ENCODE measurements around the gene TMPRSS6.
"Not testable (repeated sequence)": the region's sequence is repeated elsewhere in the genome, so short reads cannot be mapped to it uniquely, and the experiment has no call there.

The TMPRSS6 gene

GRCh38 chr22:37082251-37082873 lies 27.2 kb downstream of the TMPRSS6 start:
- peaks cover 4 to 5% of the 10 kb centered on the region in 2 donors for H3K27me3 ChIP-seq (ENCODE audit: control insufficient read depth in 1 of 2, insufficient read depth in 2 of 2, low read length in 2 of 2)
- H3K9ac ChIP-seq (ENCODE audit: low read length): no peak overlapping the region
- no peaks in the 10 kb centered on the region for H3K4me1 ChIP-seq (ENCODE audit: insufficient read depth, low read length)
- no peaks in the 10 kb centered on the region for H3K9me3 ChIP-seq (ENCODE audit: low read length)
- H3K36me3 ChIP-seq (ENCODE audit: insufficient read depth, low read length): no peaks in the 10 kb centered on the region
- H3K4me3 ChIP-seq (ENCODE audit: low read depth in 1 of 2, low read length in 2 of 2): no peak overlapping the region
- H3K27ac ChIP-seq (ENCODE audit: low read depth, low read length): no peak overlapping the region

DNA sequence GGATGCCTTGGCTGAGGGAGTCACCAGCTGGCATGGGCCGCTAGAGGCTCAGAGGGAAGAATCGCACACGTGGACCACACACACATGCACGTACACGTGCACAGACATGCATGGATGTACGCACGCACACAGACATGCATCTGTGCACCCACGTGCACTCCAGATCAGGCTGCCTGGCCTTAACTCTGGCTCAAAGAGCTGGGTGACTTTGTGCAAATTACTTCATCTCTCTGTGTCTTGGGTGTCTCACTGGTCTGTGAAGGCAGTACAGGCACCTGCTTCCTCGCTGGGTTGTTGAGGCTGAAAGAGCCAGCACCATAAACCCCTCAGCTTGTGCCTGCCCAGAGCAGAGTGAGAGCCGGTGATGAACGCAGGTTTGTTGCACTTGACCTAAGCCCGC lies 28.7 kb downstream of the TMPRSS6 start:
- Histone ChIP-seq H3K9me3 (ENCODE audit: low read length) (no peaks in the 10 kb centered on the region), H3K27me3 (ENCODE audit: control insufficient read depth in 1 of 2, insufficient read depth in 2 of 2, low read length in 2 of 2) (peaks cover 4 to 12% of the 10 kb centered on the region in 2 donors)

DNA sequence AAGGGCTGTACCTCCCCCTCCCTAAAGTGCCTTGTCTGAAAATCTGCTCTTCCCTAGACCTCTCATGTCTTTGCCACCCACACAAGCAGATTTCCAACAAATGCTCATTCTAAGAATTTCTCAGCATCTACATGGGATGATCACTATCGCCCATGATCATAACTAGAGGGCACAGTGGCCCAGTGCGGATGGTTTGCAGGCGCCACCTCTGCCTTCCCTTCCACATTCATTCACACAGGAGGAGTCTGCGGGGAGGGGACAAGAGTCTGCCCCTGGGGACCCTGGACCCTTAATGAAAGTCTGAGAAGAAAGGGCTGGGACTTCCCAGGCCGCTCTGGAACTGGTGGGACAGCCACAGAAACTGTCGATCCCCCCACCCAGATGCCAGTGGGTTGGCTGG lies 29.1 kb downstream of the TMPRSS6 start:
- no peaks in the 10 kb centered on the region for H3K36me3 ChIP-seq (ENCODE audit: insufficient read depth, low read length)
- H3K27me3 ChIP-seq (ENCODE audit: control insufficient read depth in 1 of 2, insufficient read depth in 2 of 2, low read length in 2 of 2): peaks cover 4 to 12% of the 10 kb centered on the region in 2 donors
- H3K4me1 ChIP-seq (ENCODE audit: insufficient read depth, low read length): no peaks in the 10 kb centered on the region
- no peak overlapping the region for H3K9ac ChIP-seq (ENCODE audit: low read length)
- no peak overlapping the region for H3K27ac ChIP-seq (ENCODE audit: low read depth, low read length)
- H3K9me3 ChIP-seq (ENCODE audit: low read length): no peaks in the 10 kb centered on the region
- H3K4me3 ChIP-seq (ENCODE audit: low read depth in 1 of 2, low read length in 2 of 2): no peak overlapping the region

More for the DNA sequence above, 28.7 kb downstream of the TMPRSS6 start:
- H3K9ac ChIP-seq (ENCODE audit: low read length): no peak overlapping the region
- no peaks in the 10 kb centered on the region for H3K4me1 ChIP-seq (ENCODE audit: insufficient read depth, low read length)
- H3K36me3 ChIP-seq (ENCODE audit: insufficient read depth, low read length): no peaks in the 10 kb centered on the region
- no peak overlapping the region for H3K4me3 ChIP-seq (ENCODE audit: low read depth in 1 of 2, low read length in 2 of 2)
- no peak overlapping the region for H3K27ac ChIP-seq (ENCODE audit: low read depth, low read length)

DNA sequence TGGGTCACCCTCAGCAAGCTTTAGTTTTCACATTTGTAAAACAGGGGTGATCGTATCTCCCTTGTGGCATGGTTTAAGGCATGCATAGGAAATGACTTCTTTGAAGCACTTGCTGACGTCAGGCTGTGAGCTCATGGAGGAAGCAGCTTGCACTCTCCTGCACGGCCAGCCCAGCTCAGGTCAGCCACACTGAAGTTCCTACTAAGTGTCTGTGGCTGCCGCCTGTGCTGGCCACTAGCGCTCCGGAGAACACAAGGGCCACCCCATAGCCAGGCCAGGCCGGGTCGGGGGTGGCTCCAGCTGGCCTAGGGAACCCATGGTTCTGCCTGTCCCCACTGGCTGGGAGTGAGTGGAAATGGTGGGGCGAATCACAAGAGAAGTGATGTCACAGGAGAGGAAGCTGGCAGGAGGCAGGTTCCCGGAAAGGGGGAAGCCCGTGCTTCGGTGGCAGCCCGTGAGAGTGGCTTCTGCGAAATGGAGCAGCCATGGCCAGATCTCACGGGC lies 29.8 kb downstream of the TMPRSS6 start:
- H3K27ac ChIP-seq (ENCODE audit: low read depth, low read length): no peak overlapping the region
- no peak overlapping the region for H3K4me3 ChIP-seq (ENCODE audit: low read depth in 1 of 2, low read length in 2 of 2)
- H3K36me3 ChIP-seq (ENCODE audit: insufficient read depth, low read length): no peaks in the 10 kb centered on the region
- no peaks in the 10 kb centered on the region for H3K4me1 ChIP-seq (ENCODE audit: insufficient read depth, low read length)
- no peaks in the 10 kb centered on the region for H3K9me3 ChIP-seq (ENCODE audit: low read length)
- H3K9ac ChIP-seq (ENCODE audit: low read length): no peak overlapping the region
- H3K27me3 ChIP-seq (ENCODE audit: control insufficient read depth in 1 of 2, insufficient read depth in 2 of 2, low read length in 2 of 2): peaks cover 4 to 12% of the 10 kb centered on the region in 2 donors

DNA sequence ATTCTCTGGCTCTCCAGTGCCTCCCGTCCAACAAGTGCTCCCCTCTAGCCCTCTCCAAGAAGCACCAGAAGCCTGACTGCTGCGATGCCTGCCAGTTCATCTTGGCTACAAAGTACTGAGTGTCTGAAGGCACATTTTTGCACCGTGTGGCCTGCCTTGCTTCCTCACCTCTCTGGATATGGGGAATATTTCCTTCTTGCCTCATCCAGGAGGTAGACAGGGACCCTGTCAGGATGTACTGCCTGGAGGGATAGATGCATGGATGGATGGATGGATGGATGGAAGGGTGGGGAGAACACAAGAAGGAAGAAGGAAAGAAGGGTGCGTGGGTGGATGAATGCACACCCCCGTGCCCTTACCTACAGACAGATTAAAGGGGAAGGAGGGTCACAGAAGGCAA lies 30.4 kb downstream of the TMPRSS6 start:
- Histone ChIP-seq H3K36me3 (ENCODE audit: insufficient read depth, low read length) (no peaks in the 10 kb centered on the region), H3K4me3 (ENCODE audit: low read depth in 1 of 2, low read length in 2 of 2) (no peak overlapping the region), H3K9me3 (ENCODE audit: low read length) (no peaks in the 10 kb centered on the region), H3K9ac (ENCODE audit: low read length) (no peak overlapping the region), H3K4me1 (ENCODE audit: insufficient read depth, low read length) (no peaks in the 10 kb centered on the region), H3K27ac (ENCODE audit: low read depth, low read length) (no peak overlapping the region), H3K27me3 (ENCODE audit: control insufficient read depth in 1 of 2, insufficient read depth in 2 of 2, low read length in 2 of 2) (peaks cover 4 to 12% of the 10 kb centered on the region in 2 donors)

- Histone ChIP-seq H3K9ac (ENCODE audit: low read length) (no peak overlapping the region), H3K9me3 (ENCODE audit: low read length) (no peaks in the 10 kb centered on the region), H3K36me3 (ENCODE audit: insufficient read depth, low read length) (no peaks in the 10 kb centered on the region), H3K27ac (ENCODE audit: low read depth, low read length) (no peak overlapping the region), H3K4me3 (ENCODE audit: low read depth in 1 of 2, low read length in 2 of 2) (no peak overlapping the region), H3K27me3 (ENCODE audit: control insufficient read depth in 1 of 2, insufficient read depth in 2 of 2, low read length in 2 of 2) (peaks cover 4 to 12% of the 10 kb centered on the region in 2 donors), H3K4me1 (ENCODE audit: insufficient read depth, low read length) (no peaks in the 10 kb centered on the region)
Observed at GRCh38 chr22:37077802-37078448, 31.6 kb downstream of the TMPRSS6 start.

GRCh38 chr22:37075822-37076433 lies 33.6 kb downstream of the TMPRSS6 start:
- Histone ChIP-seq H3K27me3 (ENCODE audit: control insufficient read depth in 1 of 2, insufficient read depth in 2 of 2, low read length in 2 of 2) (peaks cover 4 to 21% of the 10 kb centered on the region in 2 donors), H3K27ac (ENCODE audit: low read depth, low read length) (no peak overlapping the region)

DNA sequence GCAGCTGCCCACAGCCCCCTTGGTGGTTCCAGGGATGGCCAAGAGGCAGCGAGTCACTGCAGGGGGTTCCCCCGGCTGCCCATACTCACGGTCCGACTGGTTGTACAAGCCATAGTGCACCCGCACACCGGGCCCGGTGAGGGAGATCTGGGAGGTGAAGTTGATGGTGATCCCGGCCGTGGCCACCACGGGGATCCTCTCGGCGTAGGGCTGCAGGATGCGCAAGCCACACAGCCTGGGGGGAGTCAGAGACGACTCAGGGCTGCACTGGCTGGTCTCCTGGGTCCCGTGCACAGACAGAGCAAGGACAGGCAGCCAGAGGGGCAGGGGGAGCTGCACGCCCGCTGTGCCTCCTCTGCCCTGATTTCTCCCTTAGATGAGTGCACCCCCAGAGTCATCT lies 34.5 kb downstream of the TMPRSS6 start:
- H3K9ac ChIP-seq (ENCODE audit: low read length): no peak overlapping the region
- peaks cover 8 to 30% of the 10 kb centered on the region in 2 donors for H3K27me3 ChIP-seq (ENCODE audit: control insufficient read depth in 1 of 2, insufficient read depth in 2 of 2, low read length in 2 of 2)
- no peak overlapping the region for H3K4me3 ChIP-seq (ENCODE audit: low read depth in 1 of 2, low read length in 2 of 2)
- no peaks in the 10 kb centered on the region for H3K4me1 ChIP-seq (ENCODE audit: insufficient read depth, low read length)
- H3K9me3 ChIP-seq (ENCODE audit: low read length): no peaks in the 10 kb centered on the region
- no peak overlapping the region for H3K27ac ChIP-seq (ENCODE audit: low read depth, low read length)
- H3K36me3 ChIP-seq (ENCODE audit: insufficient read depth, low read length): no peaks in the 10 kb centered on the region

More at GRCh38 chr22:37075822-37076433, 33.6 kb downstream of the TMPRSS6 start:
- no peak overlapping the region for H3K9ac ChIP-seq (ENCODE audit: low read length)
- H3K9me3 ChIP-seq (ENCODE audit: low read length): no peaks in the 10 kb centered on the region
- no peak overlapping the region for H3K4me3 ChIP-seq (ENCODE audit: low read depth in 1 of 2, low read length in 2 of 2)
- no peaks in the 10 kb centered on the region for H3K36me3 ChIP-seq (ENCODE audit: insufficient read depth, low read length)
- H3K4me1 ChIP-seq (ENCODE audit: insufficient read depth, low read length): no peaks in the 10 kb centered on the region

- peaks cover 13 to 35% of the 10 kb centered on the region in 2 donors for H3K27me3 ChIP-seq (ENCODE audit: control insufficient read depth in 1 of 2, insufficient read depth in 2 of 2, low read length in 2 of 2)
- no peak overlapping the region for H3K4me3 ChIP-seq (ENCODE audit: low read depth in 1 of 2, low read length in 2 of 2)
- H3K9me3 ChIP-seq (ENCODE audit: low read length): no peaks in the 10 kb centered on the region
- H3K9ac ChIP-seq (ENCODE audit: low read length): no peak overlapping the region
- H3K27ac ChIP-seq (ENCODE audit: low read depth, low read length): no peak overlapping the region
- no peaks in the 10 kb centered on the region for H3K36me3 ChIP-seq (ENCODE audit: insufficient read depth, low read length)
- no peaks in the 10 kb centered on the region for H3K4me1 ChIP-seq (ENCODE audit: insufficient read depth, low read length)
Observed at GRCh38 chr22:37074537-37074936, 35.0 kb downstream of the TMPRSS6 start.

DNA sequence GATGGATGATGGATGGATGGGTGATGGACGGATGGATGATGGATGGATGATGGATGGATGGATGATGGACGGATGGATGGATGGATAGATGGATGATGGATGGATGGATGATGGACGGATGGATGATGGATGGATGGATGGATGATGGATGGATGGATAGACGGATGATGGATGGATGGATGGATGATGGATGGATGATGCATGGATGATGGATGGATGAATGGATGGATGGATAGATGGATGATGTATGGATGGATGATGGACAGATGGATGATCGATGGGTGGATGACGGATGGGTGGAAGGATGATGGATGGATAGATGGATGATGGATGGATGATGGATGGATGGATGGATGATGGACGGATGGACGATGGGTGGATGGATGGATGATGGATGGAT lies 36.8 kb downstream of the TMPRSS6 start:
- H3K4me1 ChIP-seq (ENCODE audit: insufficient read depth, low read length): no peaks in the 10 kb centered on the region
- H3K36me3 ChIP-seq (ENCODE audit: insufficient read depth, low read length): no peaks in the 10 kb centered on the region
- H3K9me3 ChIP-seq (ENCODE audit: low read length): no peaks in the 10 kb centered on the region
- no peak overlapping the region for H3K9ac ChIP-seq (ENCODE audit: low read length)
- H3K4me3 ChIP-seq (ENCODE audit: low read depth in 1 of 2, low read length in 2 of 2): no peak overlapping the region
- H3K27me3 ChIP-seq (ENCODE audit: control insufficient read depth in 1 of 2, insufficient read depth in 2 of 2, low read length in 2 of 2): peaks cover 20 to 46% of the 10 kb centered on the region in 2 donors
- H3K27ac ChIP-seq (ENCODE audit: low read depth, low read length): no peak overlapping the region

DNA sequence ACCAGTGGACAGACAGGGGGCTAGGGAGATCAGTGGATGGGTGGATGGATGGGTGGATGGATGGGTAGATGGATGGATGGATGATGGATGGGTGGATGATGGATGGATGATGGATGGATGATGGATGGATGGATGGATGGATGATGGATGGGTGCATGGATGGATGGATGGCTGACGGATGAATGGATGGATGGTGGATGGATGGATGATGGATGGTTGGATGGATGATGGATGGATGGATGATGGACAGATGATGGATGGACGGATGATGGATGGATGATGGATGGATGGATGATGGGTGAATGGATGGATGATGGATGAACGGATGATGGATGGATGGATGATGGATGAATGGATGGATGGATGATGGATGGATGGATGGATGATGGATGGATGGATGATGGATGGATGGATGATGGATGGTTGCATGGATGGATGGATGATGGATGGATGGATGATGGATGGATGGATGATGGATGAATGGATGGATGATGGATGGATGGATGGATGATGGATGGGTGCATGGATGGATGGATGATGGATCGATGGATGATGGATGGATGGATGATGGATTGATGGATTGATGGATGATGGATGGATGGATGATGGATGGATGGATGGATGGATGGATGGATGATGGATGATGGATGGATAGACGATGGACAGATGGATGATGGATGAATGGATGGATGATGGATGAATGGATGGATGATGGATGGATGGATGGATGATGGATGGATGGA lies 37.5 kb downstream of the TMPRSS6 start:
- H3K9ac ChIP-seq (ENCODE audit: low read length); H3K27ac ChIP-seq (ENCODE audit: low read depth, low read length); H3K36me3 ChIP-seq (ENCODE audit: insufficient read depth, low read length); H3K4me3 ChIP-seq (ENCODE audit: low read depth in 1 of 2, low read length in 2 of 2); H3K4me1 ChIP-seq (ENCODE audit: insufficient read depth, low read length); H3K9me3 ChIP-seq (ENCODE audit: low read length): not testable (repeated sequence)
- H3K27me3 ChIP-seq (ENCODE audit: control insufficient read depth in 1 of 2, insufficient read depth in 2 of 2, low read length in 2 of 2): peaks cover 24 to 45% of the 10 kb centered on the region in 2 donors

Data from muscle layer of colon (tissue), 2 donors.